Lower leg skin (tissue), 3 donors: Measurements from ENCODE around the gene PACSIN3.

Experiments
- POLR2A ChIP-seq, 2 donors: fragments of 450-650 bp; IDR thresholded peaks; one replicate each; pipeline ENCODE4 v1.6.1; 2016 to 2017; ENCODE audit warnings: antibody characterized with exemption in 2 of 2, mild to moderate bottlenecking in 1 of 2, moderate library complexity in 1 of 2
- TF ChIP-seq, protein P1 (sequence below), 3 donors: fragments of 450-650 bp; IDR thresholded peaks; one replicate each; pipeline ENCODE4 v1.5.1; 2016; ENCODE audit warnings: antibody characterized with exemption in 3 of 3, mild to moderate bottlenecking in 3 of 3, moderate library complexity in 2 of 3

DNA sequence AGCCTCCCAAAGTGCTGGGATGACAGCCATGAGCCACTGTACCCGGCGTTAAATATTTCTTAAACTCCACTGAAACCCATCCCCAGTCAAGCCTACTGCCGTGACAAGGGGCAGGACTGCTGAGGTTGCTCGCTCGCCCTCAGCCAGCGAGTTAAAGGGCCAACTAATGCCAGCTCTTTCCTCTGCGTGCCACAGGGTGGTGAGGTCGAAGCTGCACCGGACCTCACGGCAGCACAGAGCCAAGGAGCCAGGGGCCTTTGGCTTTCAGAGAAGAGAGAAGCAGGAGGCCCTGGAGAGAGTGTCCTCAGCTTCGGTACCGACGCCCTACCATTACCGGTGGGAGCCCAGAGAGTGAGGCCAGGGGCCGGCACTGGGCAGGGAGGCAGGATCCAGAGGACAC, 22.3 kb downstream of the PACSIN3 start:
- TF ChIP-seq POLR2A (IDR thresholded peaks at IDR 0.05), result no peak
- TF ChIP-seq, protein P1, sequence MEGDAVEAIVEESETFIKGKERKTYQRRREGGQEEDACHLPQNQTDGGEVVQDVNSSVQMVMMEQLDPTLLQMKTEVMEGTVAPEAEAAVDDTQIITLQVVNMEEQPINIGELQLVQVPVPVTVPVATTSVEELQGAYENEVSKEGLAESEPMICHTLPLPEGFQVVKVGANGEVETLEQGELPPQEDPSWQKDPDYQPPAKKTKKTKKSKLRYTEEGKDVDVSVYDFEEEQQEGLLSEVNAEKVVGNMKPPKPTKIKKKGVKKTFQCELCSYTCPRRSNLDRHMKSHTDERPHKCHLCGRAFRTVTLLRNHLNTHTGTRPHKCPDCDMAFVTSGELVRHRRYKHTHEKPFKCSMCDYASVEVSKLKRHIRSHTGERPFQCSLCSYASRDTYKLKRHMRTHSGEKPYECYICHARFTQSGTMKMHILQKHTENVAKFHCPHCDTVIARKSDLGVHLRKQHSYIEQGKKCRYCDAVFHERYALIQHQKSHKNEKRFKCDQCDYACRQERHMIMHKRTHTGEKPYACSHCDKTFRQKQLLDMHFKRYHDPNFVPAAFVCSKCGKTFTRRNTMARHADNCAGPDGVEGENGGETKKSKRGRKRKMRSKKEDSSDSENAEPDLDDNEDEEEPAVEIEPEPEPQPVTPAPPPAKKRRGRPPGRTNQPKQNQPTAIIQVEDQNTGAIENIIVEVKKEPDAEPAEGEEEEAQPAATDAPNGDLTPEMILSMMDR (IDR thresholded peaks at IDR 0.05), result no peak
